Activated naive CD8-positive, alpha-beta T cell treated with anti-CD3 and anti-CD28 coated beads, Interleukin-2, amount 50 U/mL, for 24 hours (primary cell): Measurements from ENCODE around the gene ADAM12.
A peak's percentile ranks its signal among the peaks of the same experiment; 100 is the strongest.

Experiments used
- ATAC-seq: fragments of 150-1000 bp; cut with Tn5 transposase; one replicate; pipeline ENCODE4 v1.10.0; 2021
- DNase-seq: peaks from one replicate; pipeline ENCODE4 v3.0.0; 2021
- H3K27ac Mint-ChIP-seq: one replicate; pipeline ENCODE4 v1.8.0; 2021; ENCODE audit warnings: mild to moderate bottlenecking, mixed read lengths
- H3K27me3 Mint-ChIP-seq: one replicate; pipeline ENCODE4 v1.8.0; 2021; ENCODE audit warnings: mixed read lengths
- H3K36me3 Mint-ChIP-seq: one replicate; pipeline ENCODE4 v1.8.0; 2021; ENCODE audit warnings: low read depth, mixed read lengths
- H3K4me1 Mint-ChIP-seq: one replicate; pipeline ENCODE4 v1.8.0; 2021; ENCODE audit warnings: mixed read lengths
- H3K4me3 Mint-ChIP-seq: one replicate; pipeline ENCODE4 v1.8.0; 2021; ENCODE audit warnings: mild to moderate bottlenecking, moderate library complexity, mixed read lengths
- H3K9me3 Mint-ChIP-seq: one replicate; pipeline ENCODE4 v1.8.0; 2021; ENCODE audit warnings: mixed read lengths

The ADAM12 gene

GRCh38 chr10:126130271-126130710 lies 258.0 kb downstream of the ADAM12 start:
- DNase-seq (no peak), ATAC-seq (no peak)
- Mint-ChIP-seq H3K4me1 (no peaks in the 10 kb centered on the region), H3K27ac (no peak overlapping the region), H3K36me3 (no peaks in the 10 kb centered on the region), H3K27me3 (no peaks in the 10 kb centered on the region), H3K9me3 (no peaks in the 10 kb centered on the region), H3K4me3 (no peak overlapping the region)

- no peaks in the 10 kb centered on the region for H3K36me3 Mint-ChIP-seq
- H3K27me3 Mint-ChIP-seq: no peaks in the 10 kb centered on the region
- no peak overlapping the region for H3K27ac Mint-ChIP-seq
- H3K4me1 Mint-ChIP-seq: no peaks in the 10 kb centered on the region
- H3K9me3 Mint-ChIP-seq: no peaks in the 10 kb centered on the region
- no peak overlapping the region for H3K4me3 Mint-ChIP-seq
- no peak for DNase-seq
- no peak for ATAC-seq
Observed at GRCh38 chr10:126129026-126129425, 259.3 kb downstream of the ADAM12 start.

DNA sequence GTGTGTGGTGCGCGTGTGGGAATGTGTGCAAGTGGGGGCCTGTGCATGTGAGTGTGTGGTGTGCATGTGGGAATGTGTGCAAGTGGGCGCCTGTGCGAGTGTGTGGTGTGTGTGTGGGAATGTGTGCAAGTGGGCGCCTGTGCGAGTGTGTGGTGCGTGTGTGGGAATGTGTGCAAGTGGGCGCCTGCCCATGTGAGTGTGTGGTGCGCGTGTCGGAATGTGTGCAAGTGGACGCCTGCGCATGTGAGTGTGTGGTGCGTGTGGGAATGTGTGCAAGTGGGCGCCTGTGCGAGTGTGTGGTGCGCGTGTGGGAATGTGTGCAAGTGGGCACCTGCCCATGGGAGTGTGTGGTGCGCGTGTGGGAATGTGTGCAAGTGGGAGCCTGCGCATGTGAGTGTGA lies 259.7 kb downstream of the ADAM12 start:
- Mint-ChIP-seq H3K36me3 (no peaks in the 10 kb centered on the region), H3K4me1 (no peaks in the 10 kb centered on the region), H3K4me3 (no peak overlapping the region), H3K9me3 (no peaks in the 10 kb centered on the region), H3K27me3 (no peaks in the 10 kb centered on the region), H3K27ac (no peak overlapping the region)
- DNase-seq: no peak
- ATAC-seq: no peak

DNA sequence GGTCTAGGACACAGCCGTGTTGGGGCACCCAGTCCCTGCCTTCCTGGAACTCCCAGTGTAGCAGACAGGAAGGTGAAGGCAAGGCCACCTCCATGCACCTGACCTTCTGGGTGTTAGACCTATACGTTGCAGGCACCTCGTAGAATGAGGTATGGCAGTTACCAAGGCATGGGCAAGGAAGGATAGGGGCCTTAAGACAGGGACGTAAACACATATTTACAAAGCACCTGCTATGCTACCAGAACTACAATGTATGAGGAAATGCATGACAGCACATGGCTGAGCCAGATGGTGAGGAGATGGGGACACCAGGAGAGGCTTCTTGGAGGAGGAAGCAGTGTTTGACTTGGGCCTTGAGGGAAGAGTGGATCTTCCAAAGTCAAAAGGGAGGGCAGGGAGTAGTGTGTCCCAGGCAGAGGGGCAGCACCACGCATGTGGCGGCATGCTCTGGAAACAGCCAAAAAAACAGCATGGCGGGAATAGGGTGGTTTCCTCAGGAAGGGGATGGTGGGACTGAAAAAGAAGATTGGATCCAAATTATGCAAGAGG lies 260.7 kb downstream of the ADAM12 start:
- Mint-ChIP-seq H3K36me3 (no peaks in the 10 kb centered on the region), H3K4me3 (no peak overlapping the region), H3K27ac (no peak overlapping the region), H3K27me3 (no peaks in the 10 kb centered on the region), H3K9me3 (no peaks in the 10 kb centered on the region), H3K4me1 (no peaks in the 10 kb centered on the region)
- no peak for DNase-seq
- no peak for ATAC-seq

DNA sequence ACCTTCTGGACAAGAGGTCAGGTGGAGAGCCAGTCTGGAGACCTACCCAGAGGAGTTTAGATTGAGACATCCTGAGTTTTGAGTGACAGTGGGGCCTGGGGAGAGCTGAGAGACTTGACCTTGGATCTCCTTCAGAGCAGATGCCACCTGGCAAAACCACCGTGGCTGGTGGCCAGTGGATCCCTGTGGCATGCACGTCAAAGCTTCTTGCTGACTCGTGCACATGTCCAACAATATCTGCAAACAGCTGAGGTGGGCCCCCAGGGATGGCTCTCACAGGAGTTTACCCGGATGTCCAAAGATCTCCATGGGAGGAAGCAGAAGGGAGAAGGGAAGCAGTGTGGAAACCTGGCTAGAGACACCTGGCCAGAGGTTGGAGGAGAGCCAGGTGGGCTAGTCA lies 261.4 kb downstream of the ADAM12 start:
- Mint-ChIP-seq H3K36me3 (no peaks in the 10 kb centered on the region), H3K27me3 (no peaks in the 10 kb centered on the region), H3K4me1 (no peaks in the 10 kb centered on the region), H3K27ac (no peak overlapping the region), H3K4me3 (no peak overlapping the region), H3K9me3 (no peaks in the 10 kb centered on the region)
- DNase-seq: no peak
- ATAC-seq: no peak

- ATAC-seq (no peak), DNase-seq (no peak)
- H3K27me3 Mint-ChIP-seq: no peaks in the 10 kb centered on the region
- H3K9me3 Mint-ChIP-seq: no peaks in the 10 kb centered on the region
- H3K27ac Mint-ChIP-seq: no peak overlapping the region
- no peaks in the 10 kb centered on the region for H3K36me3 Mint-ChIP-seq
- no peaks in the 10 kb centered on the region for H3K4me1 Mint-ChIP-seq
- H3K4me3 Mint-ChIP-seq: no peak overlapping the region
Observed at GRCh38 chr10:126126023-126126422, 262.3 kb downstream of the ADAM12 start.

- H3K27ac Mint-ChIP-seq: no peak overlapping the region
- ATAC-seq (no peak), DNase-seq (no peak)
- no peaks in the 10 kb centered on the region for H3K36me3 Mint-ChIP-seq
- no peaks in the 10 kb centered on the region for H3K27me3 Mint-ChIP-seq
- H3K4me1 Mint-ChIP-seq: no peaks in the 10 kb centered on the region
- H3K9me3 Mint-ChIP-seq: no peaks in the 10 kb centered on the region
- H3K4me3 Mint-ChIP-seq: no peak overlapping the region
Observed at GRCh38 chr10:126124668-126125349, 263.5 kb downstream of the ADAM12 start.

DNA sequence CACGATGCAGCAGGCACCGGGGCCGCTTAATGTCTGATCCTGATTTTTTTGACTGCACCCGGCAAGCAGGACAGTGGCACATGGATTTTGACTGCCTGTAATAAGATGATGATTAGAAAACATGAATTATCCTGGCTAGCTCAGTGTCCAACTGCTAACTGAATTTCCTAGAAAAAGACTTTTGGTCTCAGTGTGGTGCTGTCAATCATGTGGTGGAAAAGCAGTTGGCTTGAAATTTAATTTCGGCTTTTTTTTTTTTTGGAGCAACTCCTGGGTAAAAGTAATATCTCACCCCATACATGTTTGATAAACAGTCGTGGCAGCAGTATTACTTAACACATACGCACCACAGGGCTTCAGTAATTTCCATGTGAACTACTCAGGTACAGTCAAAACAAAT lies 264.2 kb downstream of the ADAM12 start:
- no peaks in the 10 kb centered on the region for H3K4me1 Mint-ChIP-seq
- DNase-seq: no peak
- no peak overlapping the region for H3K27ac Mint-ChIP-seq
- no peak overlapping the region for H3K4me3 Mint-ChIP-seq
- ATAC-seq: no peak
- no peaks in the 10 kb centered on the region for H3K36me3 Mint-ChIP-seq
- no peaks in the 10 kb centered on the region for H3K27me3 Mint-ChIP-seq
- H3K9me3 Mint-ChIP-seq: no peaks in the 10 kb centered on the region

DNA sequence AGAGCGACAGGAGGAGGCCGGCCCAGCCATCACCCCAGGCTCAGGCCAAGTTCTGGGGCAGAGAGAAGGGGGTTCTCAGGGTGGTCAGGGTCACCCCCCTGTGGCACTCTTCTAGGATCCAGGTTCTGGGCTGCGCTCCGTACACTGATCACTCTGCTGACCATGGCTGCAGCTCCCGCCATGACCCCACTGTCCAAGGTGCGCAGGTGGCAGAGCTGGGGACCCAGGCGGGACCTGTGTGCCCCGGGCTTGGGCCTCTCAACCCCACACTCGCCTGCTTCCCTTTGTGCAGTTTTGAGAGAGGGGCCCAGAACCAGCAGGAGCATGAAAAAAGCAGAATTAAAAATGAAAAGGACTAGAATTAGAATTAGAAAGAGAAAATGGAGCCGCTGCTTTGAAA lies 264.8 kb downstream of the ADAM12 start:
- Mint-ChIP-seq H3K9me3 (no peaks in the 10 kb centered on the region), H3K27ac (no peak overlapping the region), H3K4me1 (no peaks in the 10 kb centered on the region), H3K36me3 (no peaks in the 10 kb centered on the region), H3K4me3 (no peak overlapping the region), H3K27me3 (no peaks in the 10 kb centered on the region)
- ATAC-seq: no peak
- no peak for DNase-seq

- no peaks in the 10 kb centered on the region for H3K36me3 Mint-ChIP-seq
- no peak overlapping the region for H3K27ac Mint-ChIP-seq
- no peaks in the 10 kb centered on the region for H3K4me1 Mint-ChIP-seq
- no peak overlapping the region for H3K4me3 Mint-ChIP-seq
- ATAC-seq (no peak), DNase-seq (no peak)
- H3K27me3 Mint-ChIP-seq: no peaks in the 10 kb centered on the region
- no peaks in the 10 kb centered on the region for H3K9me3 Mint-ChIP-seq
Observed at GRCh38 chr10:126122881-126123280, 265.4 kb downstream of the ADAM12 start.

GRCh38 chr10:126119599-126119998 lies 268.7 kb downstream of the ADAM12 start:
- DNase-seq (no peak), ATAC-seq (peak; percentile 40)
- Mint-ChIP-seq H3K36me3 (no peaks in the 10 kb centered on the region), H3K4me1 (no peaks in the 10 kb centered on the region), H3K27me3 (no peaks in the 10 kb centered on the region), H3K4me3 (no peak overlapping the region), H3K9me3 (no peaks in the 10 kb centered on the region), H3K27ac (no peak overlapping the region)

- DNase-seq (no peak), ATAC-seq (no peak)
- no peak overlapping the region for H3K4me3 Mint-ChIP-seq
- no peaks in the 10 kb centered on the region for H3K4me1 Mint-ChIP-seq
- no peaks in the 10 kb centered on the region for H3K36me3 Mint-ChIP-seq
- H3K9me3 Mint-ChIP-seq: no peaks in the 10 kb centered on the region
- no peak overlapping the region for H3K27ac Mint-ChIP-seq
- peaks cover 3% of the 10 kb centered on the region for H3K27me3 Mint-ChIP-seq
Observed at GRCh38 chr10:126118476-126118875, 269.8 kb downstream of the ADAM12 start.

- no peak for ATAC-seq
- no peak for DNase-seq
- Mint-ChIP-seq H3K36me3 (no peaks in the 10 kb centered on the region), H3K4me3 (no peak overlapping the region), H3K9me3 (peaks cover 3% of the 10 kb centered on the region), H3K27me3 (peaks cover 3% of the 10 kb centered on the region), H3K27ac (no peak overlapping the region), H3K4me1 (no peaks in the 10 kb centered on the region)
Observed at GRCh38 chr10:126117196-126117595, 271.1 kb downstream of the ADAM12 start.

- Mint-ChIP-seq H3K4me1 (no peaks in the 10 kb centered on the region), H3K36me3 (no peaks in the 10 kb centered on the region), H3K4me3 (no peak overlapping the region), H3K27me3 (peaks cover 3% of the 10 kb centered on the region), H3K27ac (no peak overlapping the region), H3K9me3 (peaks cover 7% of the 10 kb centered on the region)
- no peak for DNase-seq
- ATAC-seq: no peak
Observed at GRCh38 chr10:126115886-126116285, 272.4 kb downstream of the ADAM12 start.

- no peak overlapping the region for H3K4me3 Mint-ChIP-seq
- H3K27ac Mint-ChIP-seq: no peak overlapping the region
- no peak for ATAC-seq
- H3K4me1 Mint-ChIP-seq: no peaks in the 10 kb centered on the region
- H3K27me3 Mint-ChIP-seq: peaks cover 6% of the 10 kb centered on the region
- no peaks in the 10 kb centered on the region for H3K36me3 Mint-ChIP-seq
- H3K9me3 Mint-ChIP-seq: peaks cover 7% of the 10 kb centered on the region
- DNase-seq: no peak
Observed at GRCh38 chr10:126114884-126115555, 273.3 kb downstream of the ADAM12 start.
